GM23338 (cell line): ENCODE data around the gene LATS2. TPM values are rescaled to one million over a fixed set of nuclear protein-coding genes. Genes with fewer than 3 reads are reported as not detected.

Source experiments
- ATAC-seq: fragments of 200-7000 bp; cut with Tn5 transposase; 3 replicates; pipeline ENCODE4 v1.9.1; 2020
- DNase-seq: peaks from one replicate; pipeline ENCODE4 v3.0.0-alpha.2; 2015; ENCODE audit warnings: low spot score
- H2AFZ ChIP-seq: fragments of 200-600 bp; sonication (generic); 2 replicates; pipeline ENCODE4 v1.8.0; 2016; ENCODE audit warnings: antibody characterized with exemption, mild to moderate bottlenecking, moderate library complexity
- H3F3A ChIP-seq: fragments of 200-600 bp; sonication (generic); replicated peaks from 2 replicates; pipeline ENCODE4 v1.8.0; 2017; ENCODE audit warnings: antibody characterized with exemption, mixed run types, low read depth
- H3K27ac ChIP-seq: fragments of 200-600 bp; sonication (generic); 2 replicates; pipeline ENCODE4 v1.6.1; 2016; ENCODE audit warnings: low read depth
- H3K27me3 ChIP-seq: fragments of 200-600 bp; sonication (generic); 2 replicates; pipeline ENCODE4 v1.8.0; 2016; ENCODE audit warnings: mild to moderate bottlenecking, mixed run types, moderate library complexity; ENCODE audit not compliant: insufficient read depth
- H3K36me3 ChIP-seq: fragments of 200-600 bp; sonication (generic); 2 replicates; pipeline ENCODE4 v1.8.0; 2016; ENCODE audit warnings: mild to moderate bottlenecking; ENCODE audit not compliant: insufficient read depth
- H3K4me1 ChIP-seq: fragments of 200-600 bp; sonication (generic); 2 replicates; pipeline ENCODE4 v1.8.0; 2016; ENCODE audit warnings: mild to moderate bottlenecking, moderate library complexity; ENCODE audit not compliant: insufficient read depth
- H3K4me2 ChIP-seq: fragments of 200-600 bp; sonication (generic); 2 replicates; pipeline ENCODE4 v1.7.1; 2017; ENCODE audit warnings: mixed run types
- H3K4me3 ChIP-seq: fragments of 200-600 bp; sonication (generic); 2 replicates; pipeline ENCODE4 v1.6.1; 2016; ENCODE audit warnings: mixed run types
- H3K79me2 ChIP-seq: fragments of 200-600 bp; sonication (generic); replicated peaks from 2 replicates; pipeline ENCODE4 v1.8.0; 2017; ENCODE audit warnings: mild to moderate bottlenecking; ENCODE audit not compliant: insufficient read depth
- H3K9me2 ChIP-seq: fragments of 200-600 bp; sonication (generic); 2 replicates; pipeline ENCODE4 v1.8.0; 2017; ENCODE audit not compliant: insufficient read depth
- H4K20me1 ChIP-seq: fragments of 200-600 bp; sonication (generic); replicated peaks from 2 replicates; pipeline ENCODE4 v1.8.0; 2017; ENCODE audit warnings: mild to moderate bottlenecking; ENCODE audit not compliant: insufficient read depth
- H3K27ac Mint-ChIP-seq: 2 replicates; pipeline ENCODE4 v1.8.0; 2020; ENCODE audit warnings: inconsistent platforms, mild to moderate bottlenecking, moderate library complexity, mixed read lengths
- H3K27me3 Mint-ChIP-seq: 3 replicates; pipeline ENCODE4 v1.8.0; 2022; ENCODE audit warnings: low read depth, mild to moderate bottlenecking, moderate library complexity, mixed read lengths, inconsistent platforms; ENCODE audit not compliant: insufficient read depth, poor library complexity
- H3K36me3 Mint-ChIP-seq: 3 replicates; pipeline ENCODE4 v1.8.0; 2021; ENCODE audit warnings: low read depth, mild to moderate bottlenecking, inconsistent platforms, moderate library complexity, mixed read lengths
- H3K4me1 Mint-ChIP-seq: 3 replicates; pipeline ENCODE4 v1.8.0; 2020; ENCODE audit warnings: mild to moderate bottlenecking, inconsistent platforms, mixed read lengths
- H3K4me3 Mint-ChIP-seq: 3 replicates; pipeline ENCODE4 v1.8.0; 2021; ENCODE audit warnings: moderate library complexity, mild to moderate bottlenecking, inconsistent platforms, mixed read lengths
- H3K9me3 Mint-ChIP-seq: 3 replicates; pipeline ENCODE4 v1.8.0; 2020; ENCODE audit warnings: moderate library complexity, mild to moderate bottlenecking, inconsistent platforms, mixed read lengths
- CREB1 ChIP-seq: fragments of 250-450 bp; sonication (Bioruptor Pico); IDR thresholded peaks from 2 replicates; pipeline ENCODE4 v1.5.0; 2020; ENCODE audit warnings: low read depth, mild to moderate bottlenecking, moderate library complexity
- CTCF ChIP-seq, 2 experiments: fragments of 200-600 bp in 1 of 2; sonication (generic) in 1 of 2; conservative IDR thresholded peaks; 2 replicates each; pipeline versions ENCODE4 v1.5.1 to v1.6.1; 2016 to 2017; ENCODE audit warnings: antibody characterized with exemption in 2 of 2, low read depth in 2 of 2, mild to moderate bottlenecking in 2 of 2, moderate library complexity in 1 of 2
- EZH2phosphoT487 ChIP-seq: fragments of 200-600 bp; sonication (generic); IDR thresholded peaks from one replicate; pipeline ENCODE4 v1.8.1; 2018; ENCODE audit warnings: antibody characterized with exemption; ENCODE audit not compliant: unreplicated experiment
- NANOG ChIP-seq: IDR thresholded peaks from 2 replicates; pipeline ENCODE4 v1.6.1; 2016; ENCODE audit warnings: antibody characterized with exemption, borderline replicate concordance
- POLR2AphosphoS5 ChIP-seq: IDR thresholded peaks from 2 replicates; pipeline ENCODE4 v1.6.1; 2016; ENCODE audit warnings: antibody characterized with exemption, low read depth
- REST ChIP-seq: IDR thresholded peaks from one replicate; pipeline ENCODE4 v1.6.1; 2018; ENCODE audit warnings: antibody characterized with exemption; ENCODE audit not compliant: unreplicated experiment
- STAT1 ChIP-seq: IDR thresholded peaks from one replicate; pipeline ENCODE4 v1.6.1; 2016; ENCODE audit warnings: antibody characterized with exemption; ENCODE audit not compliant: unreplicated experiment
- ZNF331 ChIP-seq: fragments of 250-450 bp; sonication (Bioruptor Pico); IDR thresholded peaks from 2 replicates; pipeline ENCODE4 v1.5.0; 2020; ENCODE audit warnings: low read depth, mild to moderate bottlenecking, moderate library complexity
- ZNF462 ChIP-seq: fragments of 250-450 bp; sonication (Bioruptor Pico); IDR thresholded peaks from 2 replicates; pipeline ENCODE4 v1.5.0; 2020; ENCODE audit warnings: mild to moderate bottlenecking, moderate library complexity
- polyA plus RNA-seq: library from polyadenylated mRNA; unstranded; fragments of >200 nt; fragmentation: Nextera tagmentation; extraction: Ambion mirVana; gene quantifications from 2 replicates; pipeline ENCODE4 v1.2.1, GENCODE V29; 2016
- total RNA-seq: library from RNA; depleted of rRNA; stranded (reverse); fragments of >200 nt; shearing (Covaris generic); gene quantifications from 2 replicates; pipeline ENCODE4 v1.2.3, GENCODE V29; 2014

LATS2 gene
- total and polyA plus RNA-seq, 2 experiments from 2014 or later: 10.5 to 25.4 TPM

- no peak for TF ChIP-seq CTCF (conservative IDR thresholded peaks at IDR 0.05; ENCODE audit: low read depth in 2 of 2)
- TF ChIP-seq ZNF331: no peak
- no peak for TF ChIP-seq ZNF462 (CRISPR knock-in tag)
- TF ChIP-seq STAT1: no peak
- no peak for TF ChIP-seq EZH2phosphoT487
Observed at GRCh38 chr13:21000647-21001046, 60.7 kb downstream of the LATS2 start (continued).

- peaks cover 7% of the 10 kb centered on the region for H3K9me3 Mint-ChIP-seq
- peak overlapping the region; percentile 22; the same call in 1 of the 2 replicates for H3K4me2 ChIP-seq
- peaks cover 88% of the 10 kb centered on the region for H3K79me2 ChIP-seq
- ATAC-seq (peak; percentile 49), DNase-seq (peak; percentile 48)
- H3K36me3 Mint-ChIP-seq: peaks cover 19% of the 10 kb centered on the region
- peaks cover 8% of the 10 kb centered on the region for H3K27me3 Mint-ChIP-seq
- peaks cover 27% of the 10 kb centered on the region for H3K4me1 ChIP-seq
- no peak overlapping the region for H3K4me3 Mint-ChIP-seq
- H3F3A ChIP-seq: 0 out of 2 replicates have a peak, but pooled peaks cover 4% of the 10 kb centered on the region
- peak overlapping the region; percentile 96 for H3K27ac ChIP-seq
- H3K36me3 ChIP-seq: no peaks in the 10 kb centered on the region
- H2AFZ ChIP-seq: no peak overlapping the region
- H3K4me3 ChIP-seq: no peak overlapping the region
- H3K9me2 ChIP-seq: no peaks in the 10 kb centered on the region
- no peak overlapping the region for H3K27ac Mint-ChIP-seq
- H3K27me3 ChIP-seq: no peaks in the 10 kb centered on the region
- peaks cover 18% of the 10 kb centered on the region; the same call in 1 of the 2 replicates for H4K20me1 ChIP-seq
- H3K4me1 Mint-ChIP-seq: peaks cover 28% of the 10 kb centered on the region
- TF ChIP-seq NANOG (no peak), CREB1 (CRISPR knock-in tag) (no peak), REST (no peak), POLR2AphosphoS5 (no peak)
Observed at GRCh38 chr13:20998649-20999415, 62.6 kb downstream of the LATS2 start.
